Panc1 (cell line): ENCODE results near the gene ALKBH4. TPM values are rescaled to one million over a fixed set of nuclear protein-coding genes. Genes with fewer than 3 reads are reported as not detected.

Experiments used
- ATAC-seq: fragments of 200-7000 bp; cut with Tn5 transposase; 2 replicates; pipeline ENCODE4 v1.9.1; 2020; ENCODE audit warnings: mild to moderate bottlenecking, moderate library complexity
- BruUV-seq: library from RNA; stranded (reverse); fragments of 400-500 nt; replicated peaks from 2 replicates; lab custom pipeline; 2021; lab: Mats Ljungman, UMichigan
- CTCF ChIA-PET: fragments of 300-600 bp; sonication (Branson Sonifier 250); formaldehyde crosslinking; loops from one replicate; lab custom pipeline; 2022; ENCODE audit warnings: antibody characterized with exemption; lab: Charles Lee
- POLR2A ChIA-PET: fragments of 300-600 bp; sonication (Branson Sonifier 250); formaldehyde crosslinking; loops from one replicate; lab custom pipeline; 2022; ENCODE audit warnings: antibody characterized with exemption; lab: Charles Lee
- DNase-seq: peaks from one replicate; pipeline ENCODE4 v3.0.0-alpha.2; 2010; ENCODE audit warnings: low read depth, low spot score
- H3K27ac ChIP-seq: 2 replicates; pipeline ENCODE4 v1.5.1; 2011; ENCODE audit warnings: mild to moderate bottlenecking, low read length, inconsistent platforms
- H3K27me3 ChIP-seq: fragments of 200-500 bp; sonication (Bioruptor generic); 2 replicates; pipeline ENCODE4 v1.6.0; 2014; ENCODE audit warnings: low read length, inconsistent platforms; ENCODE audit not compliant: control insufficient read depth, insufficient read depth
- H3K36me3 ChIP-seq: fragments of 200-500 bp; sonication (Bioruptor generic); 2 replicates; pipeline ENCODE4 v1.5.1; 2014; ENCODE audit warnings: inconsistent platforms, mild to moderate bottlenecking, low read length, moderate library complexity; ENCODE audit not compliant: control insufficient read depth, insufficient read depth
- H3K4me1 ChIP-seq: 2 replicates; pipeline ENCODE4 v1.5.1; 2011; ENCODE audit warnings: inconsistent platforms, mild to moderate bottlenecking, low read length, moderate library complexity; ENCODE audit not compliant: control insufficient read depth, insufficient read depth
- H3K4me3 ChIP-seq, 2 experiments: 2 replicates each; pipeline ENCODE4 v1.5.1; 2011 to 2012; ENCODE audit warnings: low read depth in 2 of 2, low read length in 2 of 2, mild to moderate bottlenecking in 2 of 2, inconsistent platforms in 1 of 2, moderate library complexity in 1 of 2
- H3K9me3 ChIP-seq: fragments of 200-500 bp; sonication (Bioruptor generic); 2 replicates; pipeline ENCODE4 v1.5.1; 2014; ENCODE audit warnings: low read depth, mild to moderate bottlenecking, inconsistent platforms, low read length, moderate library complexity; ENCODE audit not compliant: control insufficient read depth, insufficient read depth
- POLR2AphosphoS5 ChIP-seq: IDR thresholded peaks from 2 replicates; pipeline ENCODE4 v1.6.1; 2012; ENCODE audit warnings: mild to moderate bottlenecking, low read depth, low read length, moderate library complexity
- REST ChIP-seq, 2 experiments: IDR thresholded peaks; 2 replicates each; pipeline ENCODE4 v1.6.1; 2011 to 2012; ENCODE audit warnings: low read depth in 2 of 2, control low read depth in 1 of 2, low read length in 1 of 2, mild to moderate bottlenecking in 1 of 2, moderate library complexity in 1 of 2; ENCODE audit not compliant: insufficient read depth in 1 of 2
- SIN3A ChIP-seq: IDR thresholded peaks from 2 replicates; pipeline ENCODE4 v1.6.1; 2012; ENCODE audit warnings: low read depth, mild to moderate bottlenecking, low read length, moderate library complexity, borderline replicate concordance; ENCODE audit not compliant: insufficient read depth
- TCF7L2 ChIP-seq: IDR thresholded peaks from 2 replicates; pipeline ENCODE4 v1.6.1; 2011; ENCODE audit warnings: mild to moderate bottlenecking, low read depth, low read length, inconsistent platforms
- in situ Hi-C: cut with HindIII; loops from 2 replicates; pipeline ENCODE4 v1.10.0; 2016; ENCODE audit warnings: low sequenced_read_pairs, low pct_unique_long_range_greater_than_20kb
- intact Hi-C: fragments of 100-400 bp; cut with micrococcal nuclease; formaldehyde crosslinking; loops from one replicate; pipeline ENCODE4 v1.10.0; 2022; ENCODE audit not compliant: unreplicated experiment
- total RNA-seq: library from RNA; stranded (reverse); gene quantifications from one replicate; pipeline ENCODE4 v1.2.1, GENCODE V29; 2021; ENCODE audit not compliant: unreplicated experiment
- TF ChIP-seq, protein P1 (sequence below): fragments of 450-650 bp; IDR thresholded peaks from 2 replicates; pipeline ENCODE4 v1.5.1; 2017; ENCODE audit warnings: mild to moderate bottlenecking

ALKBH4 gene
- total RNA-seq, 1 experiment from 2014 or later = 19.0 TPM

DNA sequence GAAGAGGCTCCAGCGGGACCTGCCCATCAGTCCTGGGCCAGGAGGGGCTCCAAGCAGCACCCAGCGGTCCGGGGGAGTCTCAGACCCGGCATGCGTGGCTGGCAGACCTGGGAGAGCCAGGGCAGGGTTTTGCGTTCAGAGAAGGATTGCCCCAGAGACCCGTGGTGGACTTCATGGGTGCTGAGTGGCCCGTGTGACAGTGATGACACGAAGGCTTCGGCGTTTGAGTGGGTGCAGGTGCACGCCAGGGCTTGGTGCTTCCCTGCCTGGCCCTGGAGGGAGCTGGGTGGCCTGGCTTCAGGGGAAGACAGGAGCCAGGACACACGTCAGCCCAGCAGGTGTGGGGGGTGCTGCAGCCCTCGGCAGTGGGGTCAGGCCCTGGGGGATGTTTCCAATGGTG, 17.4 kb downstream of the ALKBH4 start:
- CTCF ChIA-PET = no interaction called here
- H3K4me3 ChIP-seq = no peak overlapping the region
- no peaks in the 10 kb centered on the region for H3K36me3 ChIP-seq
- H3K4me1 ChIP-seq = peaks cover 4% of the 10 kb centered on the region
- H3K27me3 ChIP-seq = no peaks in the 10 kb centered on the region
- no peak overlapping the region for H3K27ac ChIP-seq
- no peak for TF ChIP-seq TCF7L2
- no peak for TF ChIP-seq POLR2AphosphoS5
- no peak for ATAC-seq
- in situ Hi-C loops (no loop called here), intact Hi-C loops (no loop called here)
- no TSS peak for BruUV-seq
- POLR2A ChIA-PET = no interaction called here
- no peak for DNase-seq
- no peaks in the 10 kb centered on the region for H3K9me3 ChIP-seq

- CTCF ChIA-PET = interaction anchor here (0.6 kb wide), 1 partner anchor 42 kb away, joined by 8 read pairs; no protein-coding TSS in a partner anchor
Measured at GRCh38 chr7:102446387-102447156, 18.1 kb downstream of the ALKBH4 start.

DNA sequence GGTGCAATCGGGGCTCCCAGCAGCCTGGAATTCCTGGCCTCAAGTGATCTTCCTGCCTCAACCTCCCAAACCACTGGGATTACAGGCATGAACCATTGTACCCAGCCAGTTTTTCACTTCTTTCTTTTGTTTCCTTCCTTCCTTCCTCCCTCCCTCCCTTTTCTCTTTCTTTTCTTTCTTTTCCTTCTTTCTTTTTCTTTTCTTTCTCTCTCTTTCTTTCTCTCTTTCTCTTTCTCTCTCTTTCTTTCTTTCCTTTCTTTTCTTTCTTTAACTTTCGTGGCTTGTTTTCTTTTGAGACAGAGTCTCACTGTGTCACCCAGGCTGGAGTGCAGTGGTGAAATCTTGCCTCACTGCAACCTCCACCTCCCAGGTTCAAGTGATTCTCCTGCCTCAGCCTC, 19.0 kb downstream of the ALKBH4 start:
- H3K36me3 ChIP-seq = no peaks in the 10 kb centered on the region
- in situ Hi-C loops (no loop called here), intact Hi-C loops (no loop called here)
- H3K27ac ChIP-seq = no peak overlapping the region
- no TSS peak for BruUV-seq
- ChIA-PET POLR2A (no interaction called here), CTCF (interaction anchor here (0.6 kb wide), 1 partner anchor 41 kb away, joined by 8 read pairs; no protein-coding TSS in a partner anchor)
- TF ChIP-seq SIN3A (no peak), TCF7L2 (no peak), POLR2AphosphoS5 (no peak), REST (IDR thresholded peaks at IDR 0.05; ENCODE audit: insufficient read depth in 1 of 2, low read depth in 2 of 2, low read length in 1 of 2) (no peak)
- TF ChIP-seq, protein P1, sequence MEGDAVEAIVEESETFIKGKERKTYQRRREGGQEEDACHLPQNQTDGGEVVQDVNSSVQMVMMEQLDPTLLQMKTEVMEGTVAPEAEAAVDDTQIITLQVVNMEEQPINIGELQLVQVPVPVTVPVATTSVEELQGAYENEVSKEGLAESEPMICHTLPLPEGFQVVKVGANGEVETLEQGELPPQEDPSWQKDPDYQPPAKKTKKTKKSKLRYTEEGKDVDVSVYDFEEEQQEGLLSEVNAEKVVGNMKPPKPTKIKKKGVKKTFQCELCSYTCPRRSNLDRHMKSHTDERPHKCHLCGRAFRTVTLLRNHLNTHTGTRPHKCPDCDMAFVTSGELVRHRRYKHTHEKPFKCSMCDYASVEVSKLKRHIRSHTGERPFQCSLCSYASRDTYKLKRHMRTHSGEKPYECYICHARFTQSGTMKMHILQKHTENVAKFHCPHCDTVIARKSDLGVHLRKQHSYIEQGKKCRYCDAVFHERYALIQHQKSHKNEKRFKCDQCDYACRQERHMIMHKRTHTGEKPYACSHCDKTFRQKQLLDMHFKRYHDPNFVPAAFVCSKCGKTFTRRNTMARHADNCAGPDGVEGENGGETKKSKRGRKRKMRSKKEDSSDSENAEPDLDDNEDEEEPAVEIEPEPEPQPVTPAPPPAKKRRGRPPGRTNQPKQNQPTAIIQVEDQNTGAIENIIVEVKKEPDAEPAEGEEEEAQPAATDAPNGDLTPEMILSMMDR = no peak
- no peaks in the 10 kb centered on the region for H3K27me3 ChIP-seq
- peaks cover under 1% of the 10 kb centered on the region for H3K4me1 ChIP-seq
- ATAC-seq (no peak), DNase-seq (no peak)
- no peaks in the 10 kb centered on the region for H3K9me3 ChIP-seq
- no peak overlapping the region for H3K4me3 ChIP-seq

More at GRCh38 chr7:102446387-102447156, 18.1 kb downstream of the ALKBH4 start:
- in situ Hi-C loops (no loop called here), intact Hi-C loops (no loop called here)
- TF ChIP-seq, protein P1 = no peak
- no TSS peak for BruUV-seq
- H3K27ac ChIP-seq = no peak overlapping the region
- DNase-seq (no peak), ATAC-seq (no peak)
- peaks cover 3% of the 10 kb centered on the region for H3K4me1 ChIP-seq
- no peaks in the 10 kb centered on the region for H3K36me3 ChIP-seq
- POLR2A ChIA-PET = interaction anchor here (0.5 kb wide), 1 partner anchor 76 kb away, joined by 3 read pairs; no protein-coding TSS in a partner anchor
- H3K27me3 ChIP-seq = no peaks in the 10 kb centered on the region
- no peak overlapping the region for H3K4me3 ChIP-seq
- no peaks in the 10 kb centered on the region for H3K9me3 ChIP-seq
